K562 (cell line): ENCODE measurements around the gene B9D2. TPM values are rescaled to one million over a fixed set of nuclear protein-coding genes. Genes with fewer than 3 reads are reported as not detected.
A peak's percentile ranks its signal among the peaks of the same experiment; 100 is the strongest.

Source experiments
- ATAC-seq: fragments of 200-7000 bp; cut with Tn5 transposase; 3 replicates; pipeline ENCODE4 v1.9.1; 2020; ENCODE audit warnings: moderate library complexity
- BruUV-seq: library from RNA; stranded (reverse); fragments of 400-500 nt; replicated peaks from 2 replicates; lab custom pipeline; 2021; lab: Mats Ljungman, UMichigan
- CTCF ChIA-PET: fragments of 300-600 bp; formaldehyde crosslinking; extraction: SDS; loops from one replicate; lab custom pipeline; 2021; ENCODE audit warnings: low intra/inter-chr PET ratio; lab: Yijun Ruan, JAX
- POLR2A ChIA-PET: fragments of 300-600, 350-650 bp; sonication (Branson Sonifier 250); formaldehyde crosslinking; extraction: SDS; loops from one replicate; lab custom pipeline; 2021; ENCODE audit warnings: antibody characterized with exemption, inconsistent platforms; lab: Yijun Ruan, JAX
- DNase-seq, 4 experiments: peaks; one replicate each; pipeline versions ENCODE4 v3.0.0 to v3.0.0-alpha.2; 2011 to 2018; ENCODE audit warnings: low spot score in 3 of 4, mixed read lengths in 3 of 4; ENCODE audit errors: extremely low read depth in 1 of 4
- FAIRE-seq: peaks from 2 replicates; lab custom pipeline; 2011; peaks lifted over from hg19 to GRCh38; lab: Jason Lieb, UNC
- H2AFZ ChIP-seq: 2 replicates; pipeline ENCODE4 v1.6.0; 2011; ENCODE audit warnings: low read depth, low read length, control low read depth, inconsistent platforms
- H3K27ac ChIP-seq: fragments of 200-600 bp; 3 replicates; pipeline ENCODE4 v1.8.0; 2011; ENCODE audit warnings: low read depth, mild to moderate bottlenecking, control low read depth, inconsistent platforms, low read length, moderate library complexity, mixed read lengths; ENCODE audit errors: extremely low read depth
- H3K27me3 ChIP-seq, 2 experiments: fragments of 300-600 bp in 1 of 2; 2 replicates in 1 of 2; 3 replicates in 1 of 2; pipeline versions ENCODE4 v1.6.0 to v1.8.0; 2011; ENCODE audit warnings: inconsistent platforms in 2 of 2, low read length in 2 of 2, mild to moderate bottlenecking in 1 of 2, mixed read lengths in 1 of 2, moderate library complexity in 1 of 2; ENCODE audit not compliant: control insufficient read depth in 2 of 2, insufficient read depth in 2 of 2
- H3K36me3 ChIP-seq: fragments of 300-600 bp; 3 replicates; pipeline ENCODE4 v1.8.0; 2011; ENCODE audit warnings: mild to moderate bottlenecking, low read length, inconsistent platforms; ENCODE audit not compliant: control insufficient read depth, insufficient read depth
- H3K4me1 ChIP-seq, 2 experiments: fragments of 200-600 bp in 1 of 2; replicated peaks in 1 of 2; 2 replicates in 1 of 2; 3 replicates in 1 of 2; pipeline versions ENCODE4 v1.5.1 to v1.8.0; 2011; ENCODE audit warnings: inconsistent platforms in 2 of 2, low read length in 2 of 2, mild to moderate bottlenecking in 1 of 2, mixed read lengths in 1 of 2, moderate library complexity in 1 of 2; ENCODE audit not compliant: control insufficient read depth in 2 of 2, insufficient read depth in 2 of 2
- H3K4me2 ChIP-seq: 2 replicates; pipeline ENCODE4 v1.6.1; 2011; ENCODE audit warnings: low read length, control low read depth, inconsistent platforms, mixed read lengths; ENCODE audit not compliant: insufficient read depth
- H3K4me3 ChIP-seq: fragments of 200-600 bp; sonication (generic), shearing (Covaris generic); 2 replicates; pipeline ENCODE4 v1.5.1; 2016; ENCODE audit warnings: control low read depth, inconsistent platforms
- H3K79me2 ChIP-seq: fragments of 200-600 bp; 3 replicates; pipeline ENCODE4 v1.8.0; 2011; ENCODE audit warnings: low read length, inconsistent platforms; ENCODE audit not compliant: control insufficient read depth, insufficient read depth
- H3K9ac ChIP-seq, 2 experiments: 2 replicates each; pipeline versions ENCODE4 v1.6.0 to v1.6.1; 2011; ENCODE audit warnings: low read depth in 2 of 2, low read length in 2 of 2, control low read depth in 1 of 2, inconsistent platforms in 1 of 2, mild to moderate bottlenecking in 1 of 2, mixed read lengths in 1 of 2; ENCODE audit not compliant: insufficient read depth in 1 of 2
- H3K9me1 ChIP-seq: one replicate; pipeline ENCODE4 v1.6.0; 2011; ENCODE audit warnings: inconsistent platforms, mild to moderate bottlenecking, low read length, moderate library complexity; ENCODE audit not compliant: control insufficient read depth, insufficient read depth
- H3K9me3 ChIP-seq: replicated peaks from 2 replicates; pipeline ENCODE4 v1.5.1; 2011; ENCODE audit warnings: low read depth, low read length, inconsistent platforms; ENCODE audit not compliant: control insufficient read depth, insufficient read depth
- H4K20me1 ChIP-seq: replicated peaks from 2 replicates; pipeline ENCODE4 v1.6.1; 2011; ENCODE audit warnings: low read length, inconsistent platforms, mixed read lengths; ENCODE audit not compliant: control insufficient read depth, insufficient read depth
- FOXA3 ChIP-seq, 2 experiments: fragments of 450-650 bp in 1 of 2; sonication (generic) in 1 of 2; formaldehyde crosslinking; IDR thresholded peaks in 1 of 2; conservative IDR thresholded peaks in 1 of 2; 2 replicates each; pipeline versions ENCODE4 v1.4.0 to v1.8.0; 2020 to 2022; ENCODE audit warnings: mild to moderate bottlenecking in 2 of 2, missing genetic modification reagents in 1 of 2
- HDGF ChIP-seq: fragments of 450-650 bp; IDR thresholded peaks from 2 replicates; pipeline ENCODE4 v1.6.1; 2016
- MAFF ChIP-seq: IDR thresholded peaks from 2 replicates; pipeline ENCODE4 v1.6.1; 2012; ENCODE audit warnings: low read length, improper control_type of control experiment
- MTA1 ChIP-seq: fragments of 450-650 bp; IDR thresholded peaks from 2 replicates; pipeline ENCODE4 v1.6.1; 2017; ENCODE audit warnings: borderline replicate concordance
- NELFE ChIP-seq: IDR thresholded peaks from 2 replicates; pipeline ENCODE4 v1.6.1; 2011; ENCODE audit warnings: mild to moderate bottlenecking; ENCODE audit not compliant: insufficient read depth, insufficient read length
- PTRF ChIP-seq: fragments of 450-650 bp; IDR thresholded peaks from 2 replicates; pipeline ENCODE4 v1.6.1; 2016; ENCODE audit warnings: mild to moderate bottlenecking, missing genetic modification characterization, missing compliant biosample characterization
- RBFOX2 ChIP-seq: fragments of 200-400 bp; formaldehyde crosslinking; IDR thresholded peaks from 2 replicates; pipeline ENCODE4 v1.6.1; 2017; ENCODE audit warnings: low read depth, mild to moderate bottlenecking, low read length, moderate library complexity
- ZBTB17 ChIP-seq: fragments of 450-650 bp; formaldehyde crosslinking; IDR thresholded peaks from 2 replicates; pipeline ENCODE4 v1.4.0; 2020; ENCODE audit warnings: mild to moderate bottlenecking
- WGBS: fragments of 100-300 bp; shearing (Covaris generic); methylation state at CpG from one replicate; pipeline ENCODE4 v1.1.6; 2016; ENCODE audit warnings: low coverage, mixed read lengths; ENCODE audit not compliant: insufficient coverage; ENCODE audit errors: missing lambda C conversion rate; 5-methylcytosine and 5-hydroxymethylcytosine counted together
- in situ Hi-C: fragments of 300-500 bp; cut with MboI; formaldehyde crosslinking; loops from 4 replicates; pipeline ENCODE4 v1.15.0; 2018; ENCODE audit warnings: inconsistent platforms, mixed read lengths
- intact Hi-C: fragments of 100-400 bp; cut with micrococcal nuclease; formaldehyde crosslinking; loops from 2 replicates; pipeline ENCODE4 v1.14.2; 2022
- polyA plus RNA-seq, 8 experiments: library from polyadenylated mRNA; depleted of rRNA in 4 of 8; stranded (reverse) in 5 of 8; unstranded in 3 of 8; fragments of >200 nt; fragmentation: Nextera tagmentation in 2 of 8; fragmentation: Illumina TruSeq in 1 of 8; extraction: Ambion mirVana in 2 of 8; extraction: Trizol in 1 of 8; gene quantifications; 2 replicates each; pipeline versions ENCODE4 v1.2.1 to v1.2.3, GENCODE V29; 2011 to 2014; ENCODE audit warnings: inconsistent platforms in 1 of 8, missing spikeins in 1 of 8
- total RNA-seq, 7 experiments: library from RNA; depleted of rRNA in 6 of 7; stranded (reverse); fragments of >200 nt in 6 of 7; fragmentation: Illumina TruSeq in 2 of 7; extraction: Trizol in 2 of 7; gene quantifications; 2 replicates each; pipeline versions ENCODE4 v1.2.1 to v1.2.3, GENCODE V29; 2011 to 2021; ENCODE audit warnings: low replicate concordance in 1 of 7
- TF ChIP-seq, protein P1 (sequence below): fragments of 450-650 bp; formaldehyde crosslinking; IDR thresholded peaks from 2 replicates; pipeline ENCODE4 v1.4.0; 2020; ENCODE audit warnings: mild to moderate bottlenecking, moderate library complexity
- TF ChIP-seq, protein P2 (sequence below), 2 experiments: fragments of 450-650 bp; IDR thresholded peaks; 2 replicates each; pipeline ENCODE4 v1.6.1; 2016
- TF ChIP-seq, protein P3 (sequence below): fragments of 450-650 bp; formaldehyde crosslinking; IDR thresholded peaks from 2 replicates; pipeline ENCODE4 v1.4.0; 2022; ENCODE audit warnings: mild to moderate bottlenecking, moderate library complexity
- TF ChIP-seq, protein P4 (sequence below): fragments of 450-650 bp; IDR thresholded peaks from 2 replicates; pipeline ENCODE4 v1.6.1; 2017; ENCODE audit warnings: antibody characterized with exemption, mild to moderate bottlenecking

Gene B9D2
- total and polyA plus RNA-seq, 9 of the 15 experiments (the other 6 are each of a cell fraction or from before 2014, with no cell fraction given) = 0.83 to 6.9 (median 2.8) TPM

DNA sequence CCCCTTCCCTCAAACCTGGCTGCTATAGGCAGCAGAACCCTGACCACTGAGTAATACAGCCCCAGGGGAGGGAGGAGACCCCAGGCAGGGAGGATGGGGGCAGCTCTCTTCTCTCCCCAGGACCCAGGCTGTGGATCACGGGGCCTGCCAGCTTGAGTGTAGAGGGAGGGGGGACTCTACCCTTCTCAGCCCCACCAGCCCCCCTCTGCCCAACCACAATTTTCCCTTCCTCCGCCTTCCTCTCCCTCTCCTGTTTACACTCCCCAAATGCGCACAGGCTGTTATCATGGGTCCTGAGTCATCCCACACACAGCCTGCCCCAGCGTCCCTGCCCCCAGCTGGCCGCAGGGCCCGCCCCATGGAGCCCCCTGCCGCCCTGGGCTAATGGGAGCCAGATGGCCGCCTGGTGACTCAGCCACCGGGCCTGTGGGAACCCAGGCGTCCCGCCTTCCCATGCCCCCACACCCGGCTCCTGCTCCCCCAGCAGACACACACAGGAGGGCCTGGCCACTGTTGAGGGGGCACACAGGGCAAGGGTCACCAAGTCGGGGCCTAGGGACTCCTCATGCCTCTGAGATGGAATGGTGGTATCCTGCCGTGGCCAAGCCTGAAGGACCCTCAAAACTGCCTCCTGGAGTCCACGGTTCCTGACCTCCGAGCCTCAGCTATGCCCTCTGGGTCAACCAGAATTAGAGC lies 40.4 kb downstream of the B9D2 start:
- H3K36me3 ChIP-seq = peaks cover 81% of the 10 kb centered on the region
- H3K9me1 ChIP-seq = peaks cover 9% of the 10 kb centered on the region
- peak overlapping the region; percentile 73 to 92 for H3K9ac ChIP-seq
- H3K79me2 ChIP-seq = peaks cover 49% of the 10 kb centered on the region
- FAIRE-seq (peak; percentile 90), DNase-seq (peak; percentile 84 to 92 (median 88)), ATAC-seq (peak; percentile 89)
- H4K20me1 ChIP-seq = peaks cover 9% of the 10 kb centered on the region; the same call in 1 of the 2 replicates
- in situ Hi-C loops = loop anchor here (25.0 kb wide), 1 partner anchor 239 kb away; no protein-coding TSS in a partner anchor
- H3K4me2 ChIP-seq = peak overlapping the region; percentile 74
- H3K4me3 ChIP-seq = peak overlapping the region; percentile 13; the same call in 1 of the 2 replicates
- 9% methylated on average over 10 of the region's 16 CpGs for WGBS
- CTCF ChIA-PET = no interaction called here
- no peaks in the 10 kb centered on the region for H3K27me3 ChIP-seq
- peak overlapping the region; percentile 95 for H3K27ac ChIP-seq
- intact Hi-C loops = loop anchor here (1.0 to 10.0 kb wide), 3 partner anchors 29 to 241 kb away; partner anchors contain the start of gene DMAC2
- peaks cover 63 to 75% of the 10 kb centered on the region in 2 experiments for H3K4me1 ChIP-seq
- no peak overlapping the region for H2AFZ ChIP-seq
- POLR2A ChIA-PET = interaction anchor here (0.6 to 1.3 kb wide), 2 partner anchors 13 to 428 kb away, joined by 3 read pairs; partner anchors contain the start of gene CCDC97
- no TSS peak for BruUV-seq
- no peaks in the 10 kb centered on the region for H3K9me3 ChIP-seq
- no peak for TF ChIP-seq HDGF
- no peak for TF ChIP-seq NELFE
- TF ChIP-seq, protein P1, sequence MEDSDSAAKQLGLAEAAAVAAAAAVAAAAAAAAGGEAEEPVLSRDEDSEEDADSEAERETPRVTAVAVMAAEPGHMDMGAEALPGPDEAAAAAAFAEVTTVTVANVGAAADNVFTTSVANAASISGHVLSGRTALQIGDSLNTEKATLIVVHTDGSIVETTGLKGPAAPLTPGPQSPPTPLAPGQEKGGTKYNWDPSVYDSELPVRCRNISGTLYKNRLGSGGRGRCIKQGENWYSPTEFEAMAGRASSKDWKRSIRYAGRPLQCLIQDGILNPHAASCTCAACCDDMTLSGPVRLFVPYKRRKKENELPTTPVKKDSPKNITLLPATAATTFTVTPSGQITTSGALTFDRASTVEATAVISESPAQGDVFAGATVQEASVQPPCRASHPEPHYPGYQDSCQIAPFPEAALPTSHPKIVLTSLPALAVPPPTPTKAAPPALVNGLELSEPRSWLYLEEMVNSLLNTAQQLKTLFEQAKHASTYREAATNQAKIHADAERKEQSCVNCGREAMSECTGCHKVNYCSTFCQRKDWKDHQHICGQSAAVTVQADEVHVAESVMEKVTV (CRISPR knock-in tag) = no peak
- peak; percentile 80 to 88 for TF ChIP-seq FOXA3 (CRISPR knock-in tag; conservative IDR thresholded peaks at IDR 0.05 in 1 of 2, IDR thresholded peaks at IDR 0.05 in 1 of 2)
- TF ChIP-seq MTA1 = peak; percentile 86
- peak; percentile 47 for TF ChIP-seq MAFF
- TF ChIP-seq RBFOX2 = peak; percentile 64
- peak; percentile 78; the same call in 1 of the 2 replicates for TF ChIP-seq ZBTB17 (CRISPR knock-in tag)
- TF ChIP-seq, protein P2, sequence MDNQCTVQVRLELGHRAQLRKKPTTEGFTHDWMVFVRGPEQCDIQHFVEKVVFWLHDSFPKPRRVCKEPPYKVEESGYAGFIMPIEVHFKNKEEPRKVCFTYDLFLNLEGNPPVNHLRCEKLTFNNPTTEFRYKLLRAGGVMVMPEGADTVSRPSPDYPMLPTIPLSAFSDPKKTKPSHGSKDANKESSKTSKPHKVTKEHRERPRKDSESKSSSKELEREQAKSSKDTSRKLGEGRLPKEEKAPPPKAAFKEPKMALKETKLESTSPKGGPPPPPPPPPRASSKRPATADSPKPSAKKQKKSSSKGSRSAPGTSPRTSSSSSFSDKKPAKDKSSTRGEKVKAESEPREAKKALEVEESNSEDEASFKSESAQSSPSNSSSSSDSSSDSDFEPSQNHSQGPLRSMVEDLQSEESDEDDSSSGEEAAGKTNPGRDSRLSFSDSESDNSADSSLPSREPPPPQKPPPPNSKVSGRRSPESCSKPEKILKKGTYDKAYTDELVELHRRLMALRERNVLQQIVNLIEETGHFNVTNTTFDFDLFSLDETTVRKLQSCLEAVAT (IDR thresholded peaks at IDR 0.05) = peak; percentile 19 to 83; a peak in 2 of 4 replicates
- TF ChIP-seq, protein P3, sequence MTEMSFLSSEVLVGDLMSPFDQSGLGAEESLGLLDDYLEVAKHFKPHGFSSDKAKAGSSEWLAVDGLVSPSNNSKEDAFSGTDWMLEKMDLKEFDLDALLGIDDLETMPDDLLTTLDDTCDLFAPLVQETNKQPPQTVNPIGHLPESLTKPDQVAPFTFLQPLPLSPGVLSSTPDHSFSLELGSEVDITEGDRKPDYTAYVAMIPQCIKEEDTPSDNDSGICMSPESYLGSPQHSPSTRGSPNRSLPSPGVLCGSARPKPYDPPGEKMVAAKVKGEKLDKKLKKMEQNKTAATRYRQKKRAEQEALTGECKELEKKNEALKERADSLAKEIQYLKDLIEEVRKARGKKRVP = 0 out of 2 replicates have a peak, but pooled peaks have one; percentile 20
- 0 out of 2 replicates have a peak, but pooled peaks have one; percentile 30 for TF ChIP-seq PTRF (tag)
- TF ChIP-seq, protein P4, sequence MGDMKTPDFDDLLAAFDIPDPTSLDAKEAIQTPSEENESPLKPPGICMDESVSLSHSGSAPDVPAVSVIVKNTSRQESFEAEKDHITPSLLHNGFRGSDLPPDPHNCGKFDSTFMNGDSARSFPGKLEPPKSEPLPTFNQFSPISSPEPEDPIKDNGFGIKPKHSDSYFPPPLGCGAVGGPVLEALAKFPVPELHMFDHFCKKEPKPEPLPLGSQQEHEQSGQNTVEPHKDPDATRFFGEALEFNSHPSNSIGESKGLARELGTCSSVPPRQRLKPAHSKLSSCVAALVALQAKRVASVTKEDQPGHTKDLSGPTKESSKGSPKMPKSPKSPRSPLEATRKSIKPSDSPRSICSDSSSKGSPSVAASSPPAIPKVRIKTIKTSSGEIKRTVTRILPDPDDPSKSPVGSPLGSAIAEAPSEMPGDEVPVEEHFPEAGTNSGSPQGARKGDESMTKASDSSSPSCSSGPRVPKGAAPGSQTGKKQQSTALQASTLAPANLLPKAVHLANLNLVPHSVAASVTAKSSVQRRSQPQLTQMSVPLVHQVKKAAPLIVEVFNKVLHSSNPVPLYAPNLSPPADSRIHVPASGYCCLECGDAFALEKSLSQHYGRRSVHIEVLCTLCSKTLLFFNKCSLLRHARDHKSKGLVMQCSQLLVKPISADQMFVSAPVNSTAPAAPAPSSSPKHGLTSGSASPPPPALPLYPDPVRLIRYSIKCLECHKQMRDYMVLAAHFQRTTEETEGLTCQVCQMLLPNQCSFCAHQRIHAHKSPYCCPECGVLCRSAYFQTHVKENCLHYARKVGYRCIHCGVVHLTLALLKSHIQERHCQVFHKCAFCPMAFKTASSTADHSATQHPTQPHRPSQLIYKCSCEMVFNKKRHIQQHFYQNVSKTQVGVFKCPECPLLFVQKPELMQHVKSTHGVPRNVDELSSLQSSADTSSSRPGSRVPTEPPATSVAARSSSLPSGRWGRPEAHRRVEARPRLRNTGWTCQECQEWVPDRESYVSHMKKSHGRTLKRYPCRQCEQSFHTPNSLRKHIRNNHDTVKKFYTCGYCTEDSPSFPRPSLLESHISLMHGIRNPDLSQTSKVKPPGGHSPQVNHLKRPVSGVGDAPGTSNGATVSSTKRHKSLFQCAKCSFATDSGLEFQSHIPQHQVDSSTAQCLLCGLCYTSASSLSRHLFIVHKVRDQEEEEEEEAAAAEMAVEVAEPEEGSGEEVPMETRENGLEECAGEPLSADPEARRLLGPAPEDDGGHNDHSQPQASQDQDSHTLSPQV = peak; percentile 97
